ENCODE results near the gene ATP2A1.
"Not testable (repeated sequence)": the region's sequence is repeated elsewhere in the genome, so short reads cannot be mapped to it uniquely, and the experiment has no call there.

The ATP2A1 gene

GRCh38 chr16:28935924-28936783, 57.9 kb downstream of the ATP2A1 start:
- peak; percentile 80 for DNase-seq (ENCODE audit: low spot score)

DNA sequence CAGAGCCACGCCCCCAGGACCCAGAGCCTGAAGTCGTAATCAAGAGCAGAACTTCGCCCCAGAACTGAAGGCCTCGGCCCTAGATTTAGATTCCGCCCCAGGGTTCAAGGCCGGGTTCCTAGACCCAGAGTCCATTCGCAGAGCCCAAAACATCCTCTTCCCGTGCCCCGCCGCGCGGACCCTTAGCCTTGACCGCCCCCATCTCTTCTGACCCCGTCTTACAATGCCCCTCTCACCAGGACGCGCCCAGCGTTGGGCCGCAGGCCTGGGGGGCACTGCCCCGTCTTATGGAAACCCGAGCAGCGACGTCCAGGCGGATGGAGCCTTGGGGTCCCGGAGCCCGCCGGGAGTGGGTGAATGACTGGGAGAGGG, 58.5 kb downstream of the ATP2A1 start:
- DNase-seq (ENCODE audit: low spot score): no peak

DNA sequence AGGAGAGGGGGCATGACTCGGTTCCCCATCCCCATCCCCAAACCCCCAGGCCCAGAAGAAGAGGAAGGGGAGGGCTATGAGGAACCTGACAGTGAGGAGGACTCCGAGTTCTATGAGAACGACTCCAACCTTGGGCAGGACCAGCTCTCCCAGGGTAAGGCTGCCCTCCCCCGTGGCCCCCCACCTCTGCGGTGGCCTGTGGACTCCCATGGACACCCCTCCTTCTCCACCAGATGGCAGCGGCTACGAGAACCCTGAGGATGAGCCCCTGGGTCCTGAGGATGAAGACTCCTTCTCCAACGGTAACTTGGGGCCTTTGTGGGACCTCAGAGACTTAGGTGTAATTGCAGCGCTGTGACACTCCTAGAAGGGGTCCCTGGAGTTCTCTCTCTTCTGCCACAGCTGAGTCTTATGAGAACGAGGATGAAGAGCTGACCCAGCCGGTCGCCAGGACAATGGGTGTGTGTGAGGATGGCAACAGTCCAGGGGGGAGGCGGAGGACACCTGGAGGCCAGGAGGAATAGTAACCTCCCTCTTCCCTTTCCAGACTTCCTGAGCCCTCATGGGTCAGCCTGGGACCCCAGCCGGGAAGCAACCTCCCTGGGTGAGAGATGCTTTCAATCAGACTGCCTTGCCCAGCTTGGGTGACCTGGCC, 59.1 kb downstream of the ATP2A1 start:
- DNase-seq (ENCODE audit: low spot score): no peak

- no peak for DNase-seq (ENCODE audit: low spot score)
Observed at GRCh38 chr16:28938721-28939120, 60.4 kb downstream of the ATP2A1 start.

DNA sequence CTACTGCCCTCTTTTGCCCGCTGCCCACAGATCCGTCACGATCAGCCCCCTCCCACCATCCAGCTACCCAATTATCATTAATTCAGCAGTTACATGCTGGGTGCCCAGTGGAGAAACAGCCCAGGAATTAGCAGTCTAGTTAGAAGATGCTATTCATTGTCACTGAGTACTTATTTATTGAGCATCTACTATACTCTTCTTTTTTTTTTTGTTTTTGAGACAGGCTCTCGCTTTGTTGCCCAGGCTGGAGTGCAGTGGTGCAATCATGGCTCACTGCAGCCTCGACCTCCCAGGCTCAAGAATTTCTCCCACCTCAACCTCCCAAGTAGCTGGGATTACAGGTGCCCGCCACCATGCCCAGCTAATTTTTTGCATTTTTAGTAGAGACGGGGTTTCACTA, 61.5 kb downstream of the ATP2A1 start:
- not testable (repeated sequence) for DNase-seq (ENCODE audit: low spot score)

- no peak for DNase-seq (ENCODE audit: low spot score)
Observed at GRCh38 chr16:28943281-28943680, 65.0 kb downstream of the ATP2A1 start.

GRCh38 chr16:28946681-28947080, 68.4 kb downstream of the ATP2A1 start:
- no peak for DNase-seq (ENCODE audit: low spot score)

GRCh38 chr16:28950648-28951409, 72.5 kb downstream of the ATP2A1 start, which contains the start of gene NFATC2IP:
NFATC2IP (plus strand) TSS chr16:28950937; CDS start chr16:28951012, 75 bp downstream.
- DNase-seq (ENCODE audit: low spot score): peak; percentile 100

DNA sequence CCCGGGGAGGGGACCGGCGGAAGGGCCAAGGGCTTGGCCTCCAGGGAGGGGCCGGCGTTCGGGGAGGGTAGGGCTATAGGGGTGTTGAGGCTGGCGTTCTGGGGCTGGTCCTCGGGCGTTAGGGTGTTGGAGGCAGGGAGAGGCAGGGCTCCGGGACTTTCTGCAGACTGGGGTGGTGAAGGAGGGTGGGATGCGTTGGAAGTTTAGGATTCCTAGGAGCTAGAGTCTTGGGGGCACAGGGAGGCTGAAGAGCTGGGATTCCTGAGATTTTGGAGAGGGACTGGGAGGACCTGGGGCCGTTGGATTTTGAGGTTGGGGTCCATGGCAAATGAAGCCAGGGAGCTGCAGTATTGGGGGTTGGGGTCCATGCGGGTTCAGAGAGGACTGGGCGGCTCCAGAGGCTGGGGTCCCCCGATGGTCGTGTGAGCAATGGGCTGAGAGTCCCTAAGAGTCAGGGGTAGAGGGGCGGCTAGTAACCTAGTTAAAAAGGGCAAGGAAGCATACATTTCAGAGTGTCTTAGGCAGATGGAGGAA, 73.2 kb downstream of the ATP2A1 start:
- DNase-seq (ENCODE audit: low spot score): no peak

Data from ecto neural progenitor cell (in vitro differentiated cells).